Activated naive CD4-positive, alpha-beta T cell treated with anti-CD3 and anti-CD28 coated beads, Interleukin-2, amount 50 U/mL, for 24 hours (primary cell): Measurements from ENCODE around the gene SIM1.

Experiments used
- H3K27ac Mint-ChIP-seq: one replicate; pipeline ENCODE4 v1.8.0; 2021; ENCODE audit warnings: mild to moderate bottlenecking, mixed read lengths
- H3K27me3 Mint-ChIP-seq: one replicate; pipeline ENCODE4 v1.8.0; 2021; ENCODE audit warnings: mixed read lengths
- H3K36me3 Mint-ChIP-seq: one replicate; pipeline ENCODE4 v1.8.0; 2021; ENCODE audit warnings: mixed read lengths
- H3K4me1 Mint-ChIP-seq: one replicate; pipeline ENCODE4 v1.8.0; 2021; ENCODE audit warnings: mixed read lengths
- H3K4me3 Mint-ChIP-seq: one replicate; pipeline ENCODE4 v1.8.0; 2021; ENCODE audit warnings: mild to moderate bottlenecking, mixed read lengths
- H3K9me3 Mint-ChIP-seq: one replicate; pipeline ENCODE4 v1.8.0; 2021; ENCODE audit warnings: mixed read lengths

The SIM1 gene, protein sequence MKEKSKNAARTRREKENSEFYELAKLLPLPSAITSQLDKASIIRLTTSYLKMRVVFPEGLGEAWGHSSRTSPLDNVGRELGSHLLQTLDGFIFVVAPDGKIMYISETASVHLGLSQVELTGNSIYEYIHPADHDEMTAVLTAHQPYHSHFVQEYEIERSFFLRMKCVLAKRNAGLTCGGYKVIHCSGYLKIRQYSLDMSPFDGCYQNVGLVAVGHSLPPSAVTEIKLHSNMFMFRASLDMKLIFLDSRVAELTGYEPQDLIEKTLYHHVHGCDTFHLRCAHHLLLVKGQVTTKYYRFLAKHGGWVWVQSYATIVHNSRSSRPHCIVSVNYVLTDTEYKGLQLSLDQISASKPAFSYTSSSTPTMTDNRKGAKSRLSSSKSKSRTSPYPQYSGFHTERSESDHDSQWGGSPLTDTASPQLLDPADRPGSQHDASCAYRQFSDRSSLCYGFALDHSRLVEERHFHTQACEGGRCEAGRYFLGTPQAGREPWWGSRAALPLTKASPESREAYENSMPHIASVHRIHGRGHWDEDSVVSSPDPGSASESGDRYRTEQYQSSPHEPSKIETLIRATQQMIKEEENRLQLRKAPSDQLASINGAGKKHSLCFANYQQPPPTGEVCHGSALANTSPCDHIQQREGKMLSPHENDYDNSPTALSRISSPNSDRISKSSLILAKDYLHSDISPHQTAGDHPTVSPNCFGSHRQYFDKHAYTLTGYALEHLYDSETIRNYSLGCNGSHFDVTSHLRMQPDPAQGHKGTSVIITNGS

GRCh38 chr6:100464903-100465700, at the start of gene SIM1:
Gene SIM1, minus strand, starts transcription at chr6:100464921. Its CDS starts 1,453 bp downstream, at chr6:100463468.
- H3K4me1 Mint-ChIP-seq = peaks cover 20% of the 10 kb centered on the region
- H3K27me3 Mint-ChIP-seq = peaks cover 66% of the 10 kb centered on the region
- peak within 1 kb of the TSS; percentile 8 for H3K27ac Mint-ChIP-seq
- no peak within 1 kb of the TSS for H3K4me3 Mint-ChIP-seq
- H3K9me3 Mint-ChIP-seq = peaks cover 12% of the 10 kb centered on the region
- peaks cover 7% of the 10 kb centered on the region for H3K36me3 Mint-ChIP-seq

DNA sequence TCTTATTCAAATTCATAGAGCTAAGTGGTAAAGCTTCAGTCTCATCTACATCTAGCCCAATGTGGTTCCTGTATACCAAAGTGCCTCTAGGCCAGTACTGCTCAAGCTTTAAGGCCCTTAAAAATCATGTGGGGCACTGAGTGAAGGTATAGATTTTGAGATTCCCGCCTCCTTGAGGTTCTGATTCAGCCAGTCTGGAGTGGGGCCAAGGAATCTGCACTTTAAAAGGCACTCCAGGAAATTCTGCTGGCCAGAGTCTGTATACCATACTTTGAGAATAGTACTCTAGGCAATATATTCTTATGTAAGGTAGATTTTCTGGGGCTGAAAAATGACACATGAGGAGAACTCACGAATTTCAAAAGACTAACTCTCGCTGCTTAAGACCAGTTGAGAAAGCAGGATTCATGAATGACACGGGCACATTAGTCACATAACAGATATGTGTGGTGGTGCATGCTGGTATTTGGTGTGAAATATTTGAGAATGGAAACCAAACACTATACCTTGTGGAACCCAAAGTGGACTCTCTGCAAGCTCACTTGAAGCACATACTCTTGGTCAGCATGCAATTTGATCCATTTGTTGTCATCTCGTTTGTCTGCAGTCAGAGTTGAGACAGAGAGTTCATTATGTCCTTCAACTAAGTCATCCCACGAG, 47.6 kb upstream of the SIM1 start:
- Mint-ChIP-seq H3K4me3 (no peak overlapping the region), H3K36me3 (peaks cover 31% of the 10 kb centered on the region)

GRCh38 chr6:100509101-100509500, 44.4 kb upstream of the SIM1 start:
- Mint-ChIP-seq H3K9me3 (no peaks in the 10 kb centered on the region), H3K27me3 (no peaks in the 10 kb centered on the region), H3K36me3 (peaks cover 23% of the 10 kb centered on the region), H3K4me3 (no peak overlapping the region), H3K4me1 (no peaks in the 10 kb centered on the region), H3K27ac (no peak overlapping the region)

More for the DNA sequence above, 47.6 kb upstream of the SIM1 start:
- no peaks in the 10 kb centered on the region for H3K27me3 Mint-ChIP-seq
- H3K4me1 Mint-ChIP-seq = no peaks in the 10 kb centered on the region
- no peak overlapping the region for H3K27ac Mint-ChIP-seq
- no peaks in the 10 kb centered on the region for H3K9me3 Mint-ChIP-seq

- Mint-ChIP-seq H3K4me3 (no peak overlapping the region), H3K9me3 (no peaks in the 10 kb centered on the region), H3K27me3 (no peaks in the 10 kb centered on the region), H3K36me3 (peaks cover 15% of the 10 kb centered on the region), H3K4me1 (no peaks in the 10 kb centered on the region), H3K27ac (no peak overlapping the region)
These were observed 41.9 kb upstream of the SIM1 start for GRCh38 chr6:100506651-100507050.

GRCh38 chr6:100504786-100505737, 40.3 kb upstream of the SIM1 start:
- Mint-ChIP-seq H3K4me1 (no peaks in the 10 kb centered on the region), H3K36me3 (peaks cover 6% of the 10 kb centered on the region), H3K27me3 (peaks cover 3% of the 10 kb centered on the region), H3K4me3 (no peak overlapping the region), H3K9me3 (no peaks in the 10 kb centered on the region), H3K27ac (no peak overlapping the region)

GRCh38 chr6:100503043-100503705, 38.5 kb upstream of the SIM1 start:
- Mint-ChIP-seq H3K27ac (no peak overlapping the region), H3K9me3 (peaks cover 5% of the 10 kb centered on the region), H3K4me1 (no peaks in the 10 kb centered on the region), H3K27me3 (peaks cover 9% of the 10 kb centered on the region), H3K4me3 (no peak overlapping the region), H3K36me3 (no peaks in the 10 kb centered on the region)

DNA sequence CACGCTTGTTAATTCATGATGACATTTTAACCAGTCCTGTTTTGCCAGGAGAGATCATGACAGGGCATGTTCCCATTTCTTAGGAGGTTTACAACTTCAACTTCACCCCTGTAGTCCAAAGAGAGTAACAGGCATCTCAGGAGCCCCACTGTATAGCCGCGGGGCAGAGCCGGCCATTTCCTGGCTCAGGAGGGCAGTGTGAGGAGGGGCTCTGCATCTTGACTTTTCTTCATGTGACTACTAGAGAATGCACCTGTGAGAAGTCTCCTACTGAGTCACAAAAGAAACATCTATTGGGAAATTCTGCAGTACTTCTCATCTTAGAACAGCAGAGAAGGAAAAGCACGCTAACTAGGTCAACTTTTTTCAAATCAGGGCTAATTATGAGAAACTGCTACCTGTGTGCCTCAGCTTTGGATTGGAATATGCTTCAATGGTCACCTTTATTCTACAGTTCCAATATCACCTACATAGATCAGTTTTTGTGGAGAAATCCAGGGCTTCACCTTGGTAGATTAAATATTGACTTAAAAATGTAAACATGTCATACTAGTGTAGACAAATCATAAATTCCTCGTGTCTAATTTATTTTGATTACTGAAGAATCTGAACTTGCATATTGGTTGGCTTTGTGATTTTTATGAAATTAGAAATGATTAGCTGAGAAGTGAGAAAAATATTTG, 28.6 kb upstream of the SIM1 start:
- Mint-ChIP-seq H3K27ac (no peak overlapping the region), H3K4me1 (no peaks in the 10 kb centered on the region), H3K9me3 (peaks cover 5% of the 10 kb centered on the region), H3K4me3 (no peak overlapping the region), H3K36me3 (no peaks in the 10 kb centered on the region), H3K27me3 (peaks cover 29% of the 10 kb centered on the region)

DNA sequence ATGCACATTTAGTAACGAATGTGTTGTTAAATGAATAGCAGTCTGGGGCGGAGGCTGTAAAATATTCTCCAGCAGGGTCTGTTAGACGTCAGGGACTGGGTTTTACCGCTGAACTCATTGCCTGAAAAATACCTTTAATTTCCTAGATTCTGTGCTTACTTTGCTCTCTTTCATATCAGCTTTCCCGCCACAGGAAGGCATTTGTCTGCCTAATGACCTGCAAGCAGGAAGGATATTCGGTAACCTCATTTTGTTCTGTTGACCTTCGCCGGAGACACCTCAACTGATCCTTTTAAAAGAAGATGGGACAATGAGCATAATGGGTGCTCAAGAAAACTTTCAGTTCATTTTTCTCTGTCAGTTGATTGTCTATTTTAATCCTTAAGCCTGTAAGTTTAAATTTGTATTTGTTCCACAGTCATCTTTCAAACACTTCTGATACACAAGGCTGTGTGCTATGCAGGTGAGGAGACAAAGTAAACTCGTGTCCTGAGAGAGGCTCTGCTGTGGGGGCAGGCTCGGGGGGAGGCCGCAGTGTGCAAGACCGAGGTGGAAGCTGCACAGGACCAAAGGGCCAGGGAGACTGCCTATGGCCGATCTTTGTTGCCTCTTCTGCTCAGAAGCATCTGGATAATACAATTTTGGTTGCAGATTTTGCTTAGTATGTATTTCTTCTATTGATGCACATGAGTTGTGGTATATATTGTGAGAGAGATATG, 27.4 kb upstream of the SIM1 start:
- Mint-ChIP-seq H3K9me3 (peaks cover 5% of the 10 kb centered on the region), H3K36me3 (no peaks in the 10 kb centered on the region), H3K4me1 (no peaks in the 10 kb centered on the region), H3K4me3 (no peak overlapping the region), H3K27me3 (peaks cover 31% of the 10 kb centered on the region), H3K27ac (no peak overlapping the region)

GRCh38 chr6:100490065-100490464, 25.3 kb upstream of the SIM1 start:
- Mint-ChIP-seq H3K27me3 (peaks cover 28% of the 10 kb centered on the region), H3K4me1 (no peaks in the 10 kb centered on the region), H3K36me3 (no peaks in the 10 kb centered on the region), H3K9me3 (no peaks in the 10 kb centered on the region), H3K27ac (no peak overlapping the region), H3K4me3 (no peak overlapping the region)

GRCh38 chr6:100488244-100488643, 23.5 kb upstream of the SIM1 start:
- H3K9me3 Mint-ChIP-seq = no peaks in the 10 kb centered on the region
- H3K4me3 Mint-ChIP-seq = no peak overlapping the region
- no peaks in the 10 kb centered on the region for H3K4me1 Mint-ChIP-seq
- no peaks in the 10 kb centered on the region for H3K36me3 Mint-ChIP-seq
- H3K27ac Mint-ChIP-seq = no peak overlapping the region
- H3K27me3 Mint-ChIP-seq = peaks cover 25% of the 10 kb centered on the region

GRCh38 chr6:100487638-100488037, 22.9 kb upstream of the SIM1 start:
- no peak overlapping the region for H3K27ac Mint-ChIP-seq

GRCh38 chr6:100485268-100485667, 20.5 kb upstream of the SIM1 start:
- H3K36me3 Mint-ChIP-seq = no peaks in the 10 kb centered on the region
- H3K9me3 Mint-ChIP-seq = no peaks in the 10 kb centered on the region
- no peak overlapping the region for H3K4me3 Mint-ChIP-seq
- H3K4me1 Mint-ChIP-seq = no peaks in the 10 kb centered on the region
- no peak overlapping the region for H3K27ac Mint-ChIP-seq
- H3K27me3 Mint-ChIP-seq = peaks cover 17% of the 10 kb centered on the region

More at GRCh38 chr6:100487638-100488037, 22.9 kb upstream of the SIM1 start:
- no peak overlapping the region for H3K4me3 Mint-ChIP-seq
- H3K9me3 Mint-ChIP-seq = no peaks in the 10 kb centered on the region
- no peaks in the 10 kb centered on the region for H3K4me1 Mint-ChIP-seq
- H3K36me3 Mint-ChIP-seq = no peaks in the 10 kb centered on the region
- peaks cover 25% of the 10 kb centered on the region for H3K27me3 Mint-ChIP-seq

GRCh38 chr6:100484474-100484873, 19.8 kb upstream of the SIM1 start:
- H3K9me3 Mint-ChIP-seq = no peaks in the 10 kb centered on the region
- H3K4me1 Mint-ChIP-seq = no peaks in the 10 kb centered on the region
- H3K4me3 Mint-ChIP-seq = no peak overlapping the region
- no peak overlapping the region for H3K27ac Mint-ChIP-seq
- no peaks in the 10 kb centered on the region for H3K36me3 Mint-ChIP-seq
- H3K27me3 Mint-ChIP-seq = peaks cover 14% of the 10 kb centered on the region
